Colon (tissue), 2 donors: ENCODE data around the gene CCDC9B.

Experiments
- FAIRE-seq: peaks from 2 replicates; lab custom pipeline; 2012; peaks lifted over from hg19 to GRCh38; lab: Jason Lieb, UNC
- donor health status: control.
- donor health status: control.

CCDC9B gene

DNA sequence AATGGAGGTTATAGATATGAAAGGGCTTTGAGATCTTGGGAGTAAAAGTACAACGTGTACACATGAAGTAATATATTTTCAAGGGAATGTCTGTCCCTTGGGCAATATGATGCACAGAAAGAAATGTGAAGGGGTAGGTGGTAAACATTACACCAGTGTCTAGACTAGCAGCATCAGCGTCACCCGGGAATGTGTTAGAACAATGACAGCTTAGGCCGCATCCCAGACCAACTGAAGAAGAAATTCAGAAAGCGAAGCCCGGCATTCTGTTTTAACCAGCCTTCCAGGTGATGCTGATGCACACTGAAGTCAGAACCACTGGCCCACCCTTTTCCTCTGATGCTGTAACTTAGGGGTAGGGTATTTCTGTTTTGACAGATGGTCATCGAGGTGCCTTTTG lies 10.9 kb downstream of the CCDC9B start:
- FAIRE-seq = no peak

DNA sequence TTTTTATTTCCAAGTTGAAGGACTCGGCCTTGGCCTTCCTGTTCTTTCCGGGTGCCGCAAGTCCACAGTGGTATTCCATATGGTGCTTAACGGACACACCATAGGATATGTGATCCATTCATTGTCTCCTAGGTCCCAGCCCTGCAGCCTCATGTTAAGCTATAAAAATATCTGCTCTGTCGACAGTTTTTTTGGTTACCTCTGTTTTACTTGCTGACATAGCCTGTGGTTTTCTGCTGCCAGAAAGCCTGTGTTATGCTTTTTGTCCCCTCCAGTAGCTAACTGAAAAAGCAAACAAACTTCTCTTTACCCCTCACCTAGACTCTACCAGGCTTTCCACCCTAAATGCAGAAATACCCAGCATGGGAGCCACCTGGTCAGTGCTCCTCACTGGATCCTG lies 12.0 kb downstream of the CCDC9B start:
- no peak for FAIRE-seq

DNA sequence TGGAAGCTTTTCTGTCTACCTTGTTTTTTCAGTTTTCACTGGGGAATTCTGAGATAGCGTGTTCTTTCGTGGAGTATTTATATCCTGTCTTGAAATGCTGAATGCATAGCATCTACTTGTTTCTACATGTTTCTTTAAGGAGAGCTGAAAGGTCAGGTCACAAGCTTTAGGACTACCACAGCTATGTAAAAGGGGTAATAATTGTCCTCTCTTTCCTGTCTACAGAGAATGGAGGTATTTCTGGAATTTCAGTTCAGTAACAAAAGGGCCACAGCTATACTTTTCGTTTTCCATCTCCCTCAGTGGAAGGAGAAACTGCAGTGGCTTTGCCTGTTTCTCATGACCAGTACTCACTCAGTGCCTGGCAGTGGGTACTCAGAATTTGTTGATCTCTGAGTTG lies 12.6 kb downstream of the CCDC9B start:
- no peak for FAIRE-seq

DNA sequence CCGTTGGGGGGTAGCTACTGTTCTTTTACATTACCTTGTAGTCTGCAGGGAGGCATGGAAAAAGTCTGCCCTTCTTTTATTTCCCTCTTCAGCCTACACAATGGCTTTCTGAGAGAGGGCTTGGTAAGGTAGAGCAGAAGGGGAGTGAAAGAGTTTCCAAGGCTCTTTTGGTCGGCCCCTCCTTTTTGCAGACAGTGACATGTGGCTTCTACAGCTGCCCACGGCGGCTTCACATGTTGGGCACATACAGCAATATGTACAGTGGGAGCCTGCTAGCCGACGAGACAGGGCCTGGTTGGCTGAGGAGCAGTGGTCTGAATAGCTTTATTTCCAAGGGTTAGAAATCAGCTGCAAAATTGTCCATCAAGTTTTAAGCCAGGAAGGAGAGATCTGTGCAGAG lies 13.3 kb downstream of the CCDC9B start:
- no peak for FAIRE-seq

DNA sequence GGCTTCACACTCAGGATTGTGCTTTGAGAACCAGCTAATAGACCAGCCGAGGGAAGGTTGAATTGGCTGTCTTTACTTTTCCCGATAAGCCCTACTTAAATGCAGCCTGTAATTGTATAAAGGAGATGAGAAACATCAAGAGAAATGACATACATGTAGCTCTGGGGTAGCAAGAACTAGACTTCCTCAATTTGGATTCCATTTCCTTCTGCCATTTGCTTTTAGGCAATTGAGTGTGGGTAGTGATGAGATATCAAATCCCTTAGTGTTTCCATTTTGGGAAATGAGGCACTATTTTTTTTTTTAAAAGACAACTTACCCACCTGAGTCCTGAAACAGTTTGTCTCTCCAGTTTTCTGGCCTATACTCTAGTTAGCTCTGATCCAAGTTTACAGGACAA lies 15.0 kb downstream of the CCDC9B start:
- no peak for FAIRE-seq

DNA sequence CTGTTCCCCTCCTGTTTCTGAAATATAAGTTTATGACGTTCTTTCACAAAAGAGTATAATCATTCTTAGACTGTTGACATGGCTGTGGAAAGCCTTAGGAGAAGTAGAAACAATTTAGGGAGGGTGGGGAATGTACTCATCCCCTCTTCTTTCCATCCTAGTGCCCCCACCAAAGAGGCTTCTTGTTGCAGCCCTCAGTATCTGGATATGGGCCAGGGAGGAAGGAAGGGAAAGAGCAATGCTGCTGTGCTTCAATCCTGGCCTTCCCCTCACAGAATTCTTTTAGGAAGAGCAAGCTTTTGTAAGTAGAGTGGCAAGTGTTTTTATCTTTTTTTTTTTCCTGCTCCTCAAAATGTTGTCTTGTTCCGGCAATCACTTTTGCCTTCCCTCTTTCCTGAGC lies 15.6 kb downstream of the CCDC9B start:
- no peak for FAIRE-seq

DNA sequence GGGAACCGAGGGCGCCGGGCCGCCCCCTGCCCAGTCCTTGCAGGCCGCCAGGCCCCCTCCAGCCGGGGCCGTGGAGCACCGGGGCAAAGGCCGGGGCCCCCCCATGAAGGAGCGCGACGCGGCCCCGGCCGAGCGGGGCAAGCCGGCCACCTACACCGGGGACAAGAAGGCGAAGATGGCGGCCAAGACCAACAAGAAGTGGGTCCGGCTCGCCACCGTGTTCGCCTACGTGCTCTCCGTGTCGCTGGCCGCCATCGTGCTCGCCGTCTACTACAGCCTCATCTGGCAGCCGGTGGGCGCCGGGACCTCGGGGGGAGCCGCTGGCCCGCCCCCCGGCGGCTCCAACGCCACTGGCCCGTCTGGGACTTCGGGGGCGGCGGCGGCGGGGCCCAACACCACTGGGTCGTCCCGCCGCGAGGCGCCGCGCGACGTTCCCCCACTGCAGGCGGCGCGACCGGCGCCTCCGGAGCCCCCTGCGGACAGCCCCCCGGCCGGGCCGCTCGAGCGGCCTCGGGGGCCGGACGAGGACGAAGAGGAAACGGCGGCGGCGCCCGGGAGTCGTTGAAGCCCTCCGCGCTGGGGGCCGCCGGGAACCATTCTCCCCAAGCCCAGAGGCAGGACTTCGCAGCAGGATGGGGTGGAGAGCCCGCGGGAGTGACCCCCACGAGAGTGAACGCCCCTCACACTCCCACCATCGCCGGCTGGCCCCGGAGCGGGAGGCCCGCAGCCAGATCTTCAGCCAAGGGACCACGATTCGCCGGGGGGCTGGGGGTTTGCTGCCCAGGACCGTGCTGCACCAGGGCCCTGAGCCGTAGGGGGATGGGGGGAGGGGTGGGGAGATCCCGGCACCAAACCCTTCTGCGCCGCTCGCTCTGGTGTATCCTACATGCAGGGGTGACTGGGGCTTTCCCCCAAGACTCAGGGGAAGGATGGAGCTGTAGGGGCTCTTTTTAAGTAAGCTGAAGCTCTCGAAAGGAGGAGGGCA lies 16.5 kb downstream of the CCDC9B start:
- FAIRE-seq = no peak

DNA sequence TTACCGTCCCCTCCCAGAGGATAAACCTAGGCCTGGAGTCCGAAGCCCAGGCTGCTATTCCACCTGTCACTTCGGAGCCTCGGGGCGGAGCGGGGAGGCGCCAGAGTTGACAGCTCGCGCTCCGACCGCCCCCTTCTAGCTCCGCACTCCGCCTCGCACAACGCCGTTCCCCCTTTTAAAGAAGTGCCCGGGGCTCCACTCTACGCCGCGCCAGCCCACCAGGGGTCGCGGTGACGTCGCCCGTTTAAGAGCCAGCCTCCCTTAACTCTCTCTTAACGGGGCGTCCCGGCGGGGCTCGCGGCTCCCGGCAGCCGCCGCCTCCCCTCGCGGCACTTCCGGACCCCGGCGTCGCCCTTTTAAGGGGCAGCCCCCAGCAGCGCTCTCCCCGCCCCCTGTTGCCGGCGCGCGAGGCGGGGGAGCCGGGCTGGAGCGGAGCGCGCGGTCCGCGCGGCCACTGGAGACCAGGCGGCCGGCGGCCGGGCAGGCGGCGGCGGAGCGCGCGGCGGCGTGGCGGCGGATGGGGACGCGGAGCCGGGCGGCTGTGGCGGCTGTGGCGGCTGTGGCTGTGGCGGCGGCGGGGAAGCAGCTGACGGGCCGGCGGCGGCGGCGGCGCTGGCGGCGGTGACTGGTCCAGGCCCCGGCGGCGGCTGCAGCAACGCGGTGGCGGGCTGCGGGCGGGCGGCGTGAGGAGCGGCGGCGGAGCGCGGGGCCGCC lies 17.3 kb downstream of the CCDC9B start, which contains the start of gene INAFM2:
Gene INAFM2, plus strand, starts transcription at position 454 of the 714 bp plus-strand sequence. CDS start 364 bp downstream, outside the sequence.
- FAIRE-seq = no peak

DNA sequence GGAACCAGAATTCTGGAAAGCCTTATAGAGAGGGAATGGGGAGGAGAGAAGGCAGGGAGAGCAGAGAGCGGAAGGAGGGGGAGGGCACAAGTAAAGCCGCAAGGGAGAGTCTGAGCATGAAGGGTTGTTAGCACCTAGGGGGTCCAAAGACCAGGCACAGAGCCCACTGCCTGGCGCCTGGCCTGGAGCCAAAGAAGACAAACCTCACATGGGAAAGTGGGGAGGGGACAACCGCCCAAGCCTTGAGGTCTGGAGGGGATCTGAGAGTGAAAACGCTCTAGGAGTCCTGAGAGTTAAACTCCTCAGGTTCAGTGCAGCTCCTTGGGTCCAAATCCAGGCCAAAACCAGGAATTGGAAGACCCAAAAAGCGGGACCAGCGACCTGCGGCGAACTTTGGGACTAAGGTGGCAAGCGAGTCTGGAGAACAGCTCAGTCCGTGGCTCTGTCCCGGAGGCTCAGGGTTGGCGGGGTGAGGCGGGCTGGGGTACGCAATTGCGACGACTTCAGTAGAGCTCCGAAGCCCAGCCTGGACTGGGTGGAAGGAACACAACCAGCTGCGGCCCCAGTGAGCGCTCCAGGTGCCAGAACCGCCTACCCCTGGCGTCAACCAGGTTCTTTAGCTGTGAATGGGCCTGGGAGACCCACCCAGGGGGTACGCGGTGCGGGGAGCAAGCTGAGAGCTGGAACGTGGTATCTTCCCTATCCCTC lies 18.1 kb downstream of the CCDC9B start:
- FAIRE-seq = no peak

DNA sequence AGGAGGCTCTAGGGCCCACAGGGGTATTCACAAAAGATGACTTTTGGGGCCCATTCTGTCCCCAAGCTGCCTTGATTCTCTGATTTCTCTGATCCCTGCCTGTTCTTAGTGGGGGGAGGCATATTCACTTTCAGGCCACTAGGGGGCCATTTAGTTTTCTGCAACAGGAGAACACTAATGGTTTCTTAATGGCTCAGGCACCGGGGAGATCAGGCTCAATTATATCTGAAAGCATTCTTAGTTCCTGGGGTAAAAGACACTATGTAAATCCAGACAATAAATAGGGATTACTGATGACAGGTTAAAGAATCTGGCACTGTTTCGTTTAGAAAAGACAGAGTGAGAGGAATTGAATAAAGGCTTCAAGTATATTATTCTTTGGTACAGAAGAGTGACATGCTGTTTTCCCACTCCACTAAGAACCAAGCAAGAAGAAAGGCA lies 19.8 kb downstream of the CCDC9B start:
- no peak for FAIRE-seq

DNA sequence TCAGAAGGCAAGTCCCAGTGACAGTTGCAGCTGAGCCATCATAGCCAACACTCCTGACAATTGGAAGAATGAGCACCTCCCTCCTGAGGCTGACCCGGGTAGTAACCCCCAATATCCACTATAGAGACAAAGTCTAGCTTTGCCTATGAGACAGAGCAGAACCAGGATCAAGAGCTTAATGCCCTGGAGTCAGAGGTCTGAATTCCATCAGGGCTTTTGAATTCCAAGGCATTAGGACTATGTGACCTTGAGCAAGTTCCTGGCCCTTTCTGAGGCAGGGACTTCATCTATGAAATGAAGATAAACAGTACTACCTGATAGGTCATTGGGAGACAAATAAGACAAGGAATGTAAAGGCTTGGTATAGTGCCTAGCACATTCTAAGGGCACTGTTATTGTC lies 20.3 kb downstream of the CCDC9B start:
- FAIRE-seq = no peak

DNA sequence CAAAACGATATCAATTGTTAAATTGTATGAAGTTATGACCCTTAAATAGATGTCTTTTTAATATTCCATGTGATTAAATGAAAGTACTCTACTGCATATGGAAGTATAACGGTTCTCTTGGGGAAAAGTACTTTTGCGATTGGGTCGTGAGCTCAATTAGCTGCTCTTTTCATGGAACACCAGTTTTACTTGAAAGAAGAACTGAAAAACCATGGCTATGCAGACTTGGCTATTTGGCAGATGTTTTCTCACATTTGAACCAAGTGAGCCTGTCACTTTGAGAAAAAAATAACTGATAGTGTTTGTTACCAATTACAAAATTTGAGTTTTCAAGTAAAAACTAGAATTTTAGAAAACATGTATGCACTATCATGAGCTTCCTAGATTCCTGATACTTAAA lies 23.2 kb downstream of the CCDC9B start:
- FAIRE-seq = no peak

DNA sequence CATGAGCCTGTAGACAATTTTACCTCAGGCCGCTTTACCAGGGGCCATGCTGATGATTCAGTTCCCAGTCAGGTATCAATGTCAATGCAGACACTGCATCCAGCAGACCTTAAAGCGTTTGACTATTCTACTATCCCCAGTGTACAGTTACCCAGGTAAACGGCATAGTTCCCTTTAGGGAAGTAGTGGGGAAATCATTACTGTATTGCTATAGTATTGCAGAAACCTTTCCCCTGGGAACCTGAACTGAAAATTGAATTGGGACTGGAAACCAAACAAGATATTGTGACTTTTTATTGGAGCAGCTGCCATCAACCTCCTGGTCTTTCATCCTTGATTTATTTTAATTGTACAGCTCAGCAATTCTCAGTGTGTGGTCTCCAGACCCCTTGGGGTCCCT lies 23.8 kb downstream of the CCDC9B start:
- no peak for FAIRE-seq

DNA sequence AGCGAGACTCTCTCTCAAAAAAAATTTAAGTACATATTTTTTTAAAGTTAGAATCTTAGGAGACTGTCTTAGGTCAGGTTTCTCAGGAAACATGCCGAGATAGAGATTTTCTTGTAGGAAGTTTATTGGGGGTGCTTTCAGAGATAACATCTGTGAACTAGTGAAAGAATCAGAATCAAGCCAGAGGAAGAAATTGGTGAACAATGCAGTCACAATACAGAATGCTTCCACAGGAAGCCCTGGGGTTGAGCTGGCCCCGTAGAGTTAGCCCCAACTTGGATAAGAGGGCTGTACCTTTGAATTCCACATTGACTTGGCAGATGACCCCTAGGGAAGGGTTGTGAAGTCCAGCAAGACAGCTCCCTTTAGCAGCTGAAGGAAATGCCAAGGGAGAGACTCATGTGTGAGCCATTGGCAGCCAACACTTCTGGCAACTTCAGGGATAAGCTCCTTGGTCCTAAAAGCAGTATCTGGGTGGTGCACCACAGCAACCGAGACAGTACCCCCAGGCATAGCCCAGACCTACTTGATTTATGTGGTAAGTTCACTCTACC lies 25.9 kb downstream of the CCDC9B start:
- FAIRE-seq = no peak

DNA sequence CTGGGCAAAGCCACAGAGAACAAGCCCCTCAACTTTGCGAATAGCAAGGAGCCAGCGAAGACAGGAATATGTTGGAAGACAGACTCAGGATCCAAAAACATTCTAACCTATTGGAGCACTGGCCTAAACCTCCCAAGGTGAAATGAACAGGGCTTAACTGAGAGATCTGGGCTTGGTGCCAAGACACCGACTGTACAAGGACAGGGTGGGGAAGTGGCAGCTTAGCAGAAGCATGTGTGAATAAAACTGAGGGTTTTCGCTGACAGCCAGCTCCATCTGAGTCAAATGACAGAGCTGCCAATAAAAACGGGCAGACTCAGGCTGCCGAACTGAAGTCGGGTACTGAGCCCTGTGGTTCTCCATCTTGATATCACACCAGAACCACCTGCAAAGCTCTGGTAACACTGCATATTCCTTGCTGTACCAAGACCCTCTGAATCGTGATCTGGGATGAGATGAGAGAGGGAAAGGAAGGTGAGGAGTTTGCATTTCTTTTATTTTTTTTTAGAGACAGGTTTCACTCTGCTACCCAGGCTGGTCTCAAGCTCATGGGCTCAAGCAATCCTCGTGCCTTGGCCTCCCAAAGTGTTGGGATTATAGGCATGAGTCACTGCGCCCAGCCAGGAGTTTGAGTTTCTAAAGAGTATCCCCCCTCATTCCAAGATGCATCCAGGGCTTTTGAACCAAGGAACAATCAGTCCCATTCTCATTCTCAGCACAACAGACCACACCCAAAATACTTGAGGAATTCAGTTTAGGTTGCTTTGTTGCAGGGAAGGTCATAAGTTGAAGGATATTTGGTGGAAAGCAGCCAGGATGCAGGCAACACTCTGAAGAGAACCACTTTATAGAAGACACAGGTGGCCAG lies 27.0 kb downstream of the CCDC9B start:
- FAIRE-seq = no peak

DNA sequence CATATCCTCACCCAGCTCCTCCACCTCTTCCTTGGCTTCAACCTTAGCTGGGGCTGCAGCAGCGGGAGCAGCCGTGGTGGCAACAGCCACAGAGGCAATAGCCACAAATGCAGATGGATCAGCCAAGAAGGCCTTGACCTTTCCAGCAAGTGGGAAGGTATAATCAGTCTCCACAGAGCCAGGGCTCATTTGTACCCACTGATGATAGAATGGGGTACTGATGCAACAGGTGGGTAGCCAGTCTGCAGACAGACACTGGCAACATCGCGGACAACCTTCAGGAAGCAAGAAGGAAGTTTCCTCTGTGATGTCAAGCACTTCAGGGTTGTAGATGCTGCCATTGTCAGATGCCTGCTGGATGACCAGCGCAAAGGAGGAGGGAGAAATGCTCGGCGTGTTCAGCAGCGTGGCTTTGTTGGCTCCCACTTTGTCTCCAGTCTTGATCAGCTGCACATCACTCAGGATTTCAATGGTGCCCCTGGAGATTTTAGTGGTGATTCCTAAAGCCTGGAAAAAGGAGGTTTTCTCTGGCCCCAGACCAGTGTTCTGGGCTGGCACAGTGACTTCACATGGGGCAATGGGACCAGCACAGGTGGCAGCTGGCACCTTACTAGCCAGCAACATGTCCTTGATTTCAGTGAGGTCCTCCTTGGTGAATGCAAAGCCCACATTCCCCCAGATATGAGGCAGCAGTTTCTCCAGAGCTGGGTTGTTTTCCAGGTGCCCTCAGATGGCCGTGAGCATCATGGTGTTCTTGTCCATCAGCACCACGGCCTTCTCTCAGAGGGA lies 28.2 kb downstream of the CCDC9B start:
- no peak for FAIRE-seq

DNA sequence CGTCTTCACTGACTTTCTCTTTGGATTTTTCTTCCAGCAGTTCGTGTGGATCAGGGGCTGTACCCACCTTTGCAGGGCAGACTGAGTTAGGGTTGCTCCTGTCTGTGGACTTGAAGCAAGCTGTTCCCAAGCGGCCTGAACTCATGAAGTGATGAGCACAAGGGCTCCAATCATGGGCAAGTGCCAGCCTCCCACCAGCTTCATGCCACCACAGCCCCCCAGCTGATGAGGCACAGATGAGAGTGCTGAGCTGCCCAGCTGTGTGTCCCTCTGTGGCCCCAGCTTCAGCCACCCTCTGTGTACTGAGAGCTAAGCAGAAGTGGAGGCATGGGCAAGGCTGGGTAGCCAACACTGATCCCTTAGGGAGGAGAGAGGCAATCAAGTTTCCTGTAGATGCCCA lies 29.7 kb downstream of the CCDC9B start:
- FAIRE-seq = no peak

DNA sequence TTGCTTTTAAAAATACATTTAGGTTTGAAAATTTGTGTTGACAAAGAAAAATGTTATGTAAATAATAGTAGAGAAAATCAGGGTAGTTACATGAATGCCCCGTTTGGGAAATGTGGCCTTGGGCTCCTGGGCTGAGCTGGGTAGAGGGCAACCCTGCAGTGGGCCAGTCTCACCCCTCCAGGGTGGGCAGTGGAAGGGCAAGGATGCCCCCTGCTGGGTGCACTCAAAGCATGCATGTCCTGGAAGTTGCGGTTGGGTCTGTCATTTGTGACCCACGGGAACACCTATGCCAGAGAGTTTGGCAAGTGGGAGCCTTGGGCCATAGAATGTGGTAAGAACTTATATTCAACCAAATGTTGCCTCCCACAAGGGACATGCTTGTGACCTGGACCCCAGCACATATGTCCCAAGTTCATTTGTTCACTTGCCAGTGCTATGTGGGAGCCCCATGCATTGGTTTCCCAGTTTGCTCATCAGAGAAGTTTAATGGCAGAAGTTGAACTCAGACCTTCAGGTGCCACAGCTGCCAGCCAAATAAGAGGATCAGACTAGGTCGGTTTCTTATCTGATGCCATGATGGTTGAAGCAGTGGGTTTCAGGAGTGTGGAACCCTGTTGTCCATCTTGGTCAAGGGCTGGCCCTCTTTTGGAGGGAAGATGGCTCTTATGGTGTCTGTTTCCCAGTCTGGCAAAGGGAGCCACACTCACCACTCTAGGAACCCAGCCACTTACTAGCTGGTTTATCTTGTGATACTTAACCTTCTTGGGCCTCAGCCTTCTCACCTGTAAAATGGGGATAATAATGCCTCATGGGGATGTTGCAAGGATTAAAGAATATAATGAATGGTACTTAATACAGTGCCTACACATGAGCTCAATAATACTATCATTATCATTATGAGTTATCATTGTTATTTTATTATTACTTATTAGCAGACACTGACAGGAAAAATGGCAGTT lies 30.5 kb downstream of the CCDC9B start:
- no peak for FAIRE-seq

DNA sequence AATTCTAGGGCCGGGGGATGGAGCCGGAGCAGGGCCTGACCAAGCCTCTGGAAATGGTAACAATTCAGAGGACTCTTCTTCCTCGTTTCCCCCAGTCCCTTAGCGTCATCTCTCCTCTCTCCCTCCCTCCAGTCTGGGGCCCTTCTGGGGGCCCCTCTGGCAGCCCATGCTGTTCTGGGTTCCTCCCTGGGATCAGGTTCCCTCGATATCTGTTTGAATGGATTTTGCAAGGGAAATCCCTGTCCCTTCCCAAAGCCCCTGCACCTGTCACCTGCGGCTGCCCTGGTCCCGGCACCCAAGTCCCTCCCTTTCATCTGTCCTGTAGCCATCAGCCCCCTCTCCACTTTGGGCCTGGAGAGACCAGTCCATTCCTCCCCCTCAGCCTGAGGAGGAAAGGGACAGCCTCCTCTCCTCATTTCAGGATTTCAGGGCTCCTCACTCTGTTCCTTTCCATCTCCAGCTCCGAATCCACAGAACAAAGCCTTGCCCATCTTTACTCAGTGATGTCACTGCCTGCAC lies 31.3 kb downstream of the CCDC9B start:
- FAIRE-seq = no peak
